ENCODE data around the gene SYTL5. TPM values are rescaled to one million over a fixed set of nuclear protein-coding genes. Genes with fewer than 3 reads are reported as not detected.
A peak's percentile ranks its signal among the peaks of the same experiment; 100 is the strongest.

The SYTL5 gene
- total RNA-seq, 1 experiment from 2014 or later, result 0.05 TPM

DNA sequence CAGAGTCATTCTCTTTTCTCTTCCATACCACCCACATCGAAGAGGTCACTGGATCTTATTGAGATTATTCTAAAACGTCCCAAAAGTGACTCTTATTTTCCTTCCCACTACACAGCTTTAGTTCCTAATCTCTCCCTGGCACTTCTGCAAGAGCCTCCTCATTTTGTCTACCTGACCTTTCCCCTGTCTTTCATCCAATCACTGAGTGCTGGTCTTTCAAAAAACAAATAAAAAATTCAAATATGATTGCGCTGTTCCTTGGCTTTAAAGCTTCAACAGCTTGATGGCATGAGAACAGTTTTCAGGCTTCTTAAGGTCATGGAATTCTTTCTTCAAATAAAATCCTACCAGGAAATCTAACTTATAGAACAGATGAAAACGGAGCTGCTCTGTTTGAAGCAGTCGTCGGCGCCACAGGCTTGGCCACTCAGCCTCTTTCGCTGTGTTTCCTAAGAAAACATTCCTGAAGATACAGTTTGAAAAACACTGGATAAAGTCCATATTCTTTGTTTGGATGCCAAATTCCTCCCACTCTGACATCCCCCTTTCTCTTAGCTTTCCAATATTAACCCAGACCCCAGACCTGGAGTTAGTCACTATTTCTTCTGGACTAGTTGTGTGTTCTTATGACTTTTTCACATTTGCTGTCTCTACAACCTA, 12.5 kb downstream of the SYTL5 start:
- DNase-seq (ENCODE audit: extremely low read depth, low read depth), result no peak

DNA sequence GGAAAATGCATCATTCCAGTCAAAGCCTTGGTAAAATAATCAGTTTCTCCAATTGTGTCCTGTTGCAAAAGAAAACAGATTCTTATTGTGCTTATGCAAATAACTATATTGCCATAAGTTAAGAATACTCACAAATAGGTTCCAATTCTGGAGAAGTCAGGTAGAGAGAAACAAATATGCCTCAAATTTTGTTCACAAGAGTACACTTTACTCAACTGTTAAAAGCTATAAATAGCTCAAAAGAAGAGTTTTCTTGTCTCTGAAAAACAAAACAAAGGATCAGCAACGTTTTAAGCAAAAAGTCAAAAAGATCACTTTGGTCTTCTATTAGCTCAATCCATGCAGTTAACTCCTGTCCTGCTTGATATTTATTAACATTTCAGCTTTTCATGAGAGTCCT, 21.9 kb downstream of the SYTL5 start:
- no peak for DNase-seq (ENCODE audit: extremely low read depth, low read depth)

DNA sequence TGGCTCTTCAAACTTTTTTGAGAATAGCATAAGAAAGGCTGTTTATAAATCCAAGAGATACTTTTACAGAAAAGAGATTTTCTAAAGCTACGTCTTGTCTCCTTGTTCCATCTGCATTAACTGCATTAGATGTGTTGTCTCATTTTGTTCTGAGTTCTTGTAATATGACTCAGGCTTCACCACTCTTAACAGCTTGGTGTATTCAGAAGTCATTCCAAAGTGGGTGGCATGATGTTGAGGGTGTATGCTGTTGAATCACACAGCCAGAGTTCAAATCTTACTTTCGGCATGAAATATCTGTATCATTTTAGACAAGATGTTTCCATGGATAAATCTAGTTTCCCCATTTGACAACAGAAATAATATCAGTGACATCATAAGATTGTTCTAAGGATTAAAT, 30.1 kb downstream of the SYTL5 start:
- no peak for DNase-seq (ENCODE audit: extremely low read depth, low read depth)

DNA sequence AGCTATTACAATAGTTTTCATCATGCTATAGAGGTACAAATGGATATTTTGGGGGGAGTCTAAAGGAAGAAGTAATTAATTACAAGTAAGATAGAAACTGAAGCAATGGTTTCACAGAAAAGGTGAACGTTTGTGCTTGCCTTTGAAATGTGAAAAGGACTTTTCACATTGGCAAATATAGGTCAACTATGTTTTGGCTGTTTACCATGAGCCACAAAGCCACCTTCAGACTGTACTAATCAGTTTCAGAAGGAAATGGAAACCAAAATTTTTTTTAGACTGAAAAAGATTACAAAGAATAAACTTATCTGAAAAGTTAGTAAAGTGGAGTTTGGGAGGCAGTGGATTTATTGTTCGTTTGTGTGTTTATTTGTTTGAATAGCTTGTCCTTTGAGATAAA, 32.1 kb downstream of the SYTL5 start:
- DNase-seq (ENCODE audit: extremely low read depth, low read depth), result no peak

DNA sequence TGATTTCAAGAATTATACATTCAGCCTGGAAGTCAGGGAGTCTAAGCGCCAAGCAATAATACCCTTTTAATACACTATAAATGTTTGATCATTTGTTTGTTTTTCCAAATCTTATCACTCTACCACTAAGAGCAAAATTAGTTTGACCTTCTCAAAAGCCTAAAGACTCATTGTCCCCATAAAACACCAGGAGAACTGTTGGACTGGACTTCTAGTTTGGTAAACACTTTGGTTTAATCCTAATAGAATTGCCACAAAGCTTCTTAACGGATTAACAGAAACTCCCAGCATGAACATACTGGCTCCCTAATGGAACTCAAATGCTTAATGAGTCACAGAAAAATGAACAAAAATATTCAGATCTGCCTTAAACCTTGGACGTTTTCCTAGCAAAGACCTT, 34.9 kb downstream of the SYTL5 start:
- DNase-seq (ENCODE audit: extremely low read depth, low read depth), result no peak

DNA sequence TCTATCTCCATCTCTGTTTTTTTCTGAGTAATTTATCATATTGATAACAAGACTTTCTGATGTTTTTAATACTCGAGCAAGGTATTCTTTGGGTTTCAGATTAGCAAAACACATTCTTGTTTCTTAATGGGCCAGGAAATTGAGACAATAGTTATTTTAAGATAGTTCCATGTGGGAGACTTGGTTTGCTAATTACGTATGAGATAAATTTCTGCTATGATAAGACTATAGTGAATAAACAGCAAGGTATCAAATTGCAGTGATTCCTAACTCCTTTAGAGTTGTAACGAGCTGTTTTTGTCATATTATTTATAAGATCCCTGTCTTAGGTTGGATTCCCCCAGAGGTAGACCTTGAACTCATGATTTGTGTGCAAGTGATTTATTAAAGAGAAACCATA, 38.3 kb downstream of the SYTL5 start:
- no peak for DNase-seq (ENCODE audit: extremely low read depth, low read depth)

DNA sequence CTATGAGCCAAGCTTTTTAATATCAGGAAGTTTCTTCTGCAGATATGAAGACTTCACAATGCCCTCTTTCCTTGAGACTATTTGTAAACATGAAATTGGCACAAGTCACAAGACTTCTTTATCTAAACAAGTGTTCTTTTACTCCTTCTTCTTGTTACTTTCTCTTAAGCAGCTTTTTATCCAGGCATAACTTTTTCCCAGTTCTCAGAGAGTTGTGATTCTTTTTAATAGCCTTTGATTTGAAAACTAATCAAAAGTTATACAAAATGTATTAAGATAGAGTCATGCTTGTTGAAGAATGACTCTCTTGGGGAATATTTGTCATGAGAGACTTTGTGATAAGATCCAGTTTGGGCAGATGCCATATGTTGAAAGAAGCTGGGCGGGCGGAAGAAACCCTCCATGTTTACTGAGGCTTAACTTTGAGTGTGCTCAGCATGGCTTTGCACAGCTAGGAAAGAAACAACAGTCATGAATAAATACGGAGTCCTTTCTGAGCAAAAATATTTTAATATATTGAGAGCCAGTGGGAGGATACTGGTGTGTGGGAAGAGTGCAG, 39.3 kb downstream of the SYTL5 start:
- DNase-seq (ENCODE audit: extremely low read depth, low read depth), result peak; percentile 35

DNA sequence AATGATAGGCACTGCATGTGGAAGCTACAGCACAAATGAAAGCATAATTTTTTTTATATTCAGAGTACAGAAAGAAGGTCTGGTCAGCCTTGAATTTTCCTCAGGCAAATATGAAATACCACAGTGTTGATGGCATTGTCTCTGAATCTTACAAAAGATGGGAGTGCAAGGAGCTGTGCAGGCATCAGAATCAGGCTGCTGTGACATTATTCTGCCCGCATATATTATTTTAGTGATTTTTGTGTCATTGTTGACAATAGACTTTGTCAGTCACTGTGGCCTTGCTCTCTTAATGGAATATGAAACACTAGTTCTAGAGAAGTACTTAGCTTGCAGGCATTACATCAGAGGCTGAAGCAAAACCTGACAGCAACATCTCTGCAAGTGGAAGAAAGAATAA, 42.5 kb downstream of the SYTL5 start:
- no peak for DNase-seq (ENCODE audit: extremely low read depth, low read depth)

DNA sequence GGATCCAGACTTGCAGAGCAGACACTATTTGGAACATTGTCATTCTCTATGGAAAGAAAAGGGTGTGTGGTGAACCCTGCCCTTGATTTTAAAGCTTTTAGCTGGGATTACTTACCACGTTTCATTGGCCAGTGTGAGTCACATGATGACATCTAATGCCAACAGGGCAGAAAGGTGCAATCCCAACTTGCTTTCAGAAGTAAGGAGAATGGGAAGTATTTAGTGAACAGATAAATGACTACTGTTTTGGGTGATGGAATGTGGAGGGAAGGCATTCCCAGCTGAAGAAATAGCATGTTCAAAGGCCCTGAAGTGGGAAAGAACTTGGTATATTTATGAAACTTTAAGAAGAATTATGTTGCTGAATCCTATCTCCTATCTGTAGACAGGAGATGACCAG, 44.5 kb downstream of the SYTL5 start:
- no peak for DNase-seq (ENCODE audit: extremely low read depth, low read depth)

DNA sequence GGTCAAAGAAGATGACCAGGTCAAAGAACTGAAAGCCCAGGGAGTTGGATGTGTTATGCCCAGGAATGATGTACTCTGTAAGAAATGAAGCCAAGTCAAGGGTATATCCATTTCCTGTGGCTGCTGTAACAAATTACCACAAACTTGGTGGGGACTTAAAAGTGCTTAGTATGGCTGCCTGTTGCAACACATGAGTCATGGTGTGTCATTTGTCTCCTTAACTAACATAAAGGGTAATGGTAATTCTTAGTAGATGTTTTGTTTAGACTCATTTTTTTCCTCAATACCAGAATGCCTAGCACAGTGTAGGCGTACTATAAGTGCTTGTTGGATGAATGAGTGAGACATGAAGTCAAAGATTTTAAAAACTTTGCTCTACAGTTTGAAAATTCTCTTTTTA, 45.7 kb downstream of the SYTL5 start:
- DNase-seq (ENCODE audit: extremely low read depth, low read depth), result peak; percentile 26

DNA sequence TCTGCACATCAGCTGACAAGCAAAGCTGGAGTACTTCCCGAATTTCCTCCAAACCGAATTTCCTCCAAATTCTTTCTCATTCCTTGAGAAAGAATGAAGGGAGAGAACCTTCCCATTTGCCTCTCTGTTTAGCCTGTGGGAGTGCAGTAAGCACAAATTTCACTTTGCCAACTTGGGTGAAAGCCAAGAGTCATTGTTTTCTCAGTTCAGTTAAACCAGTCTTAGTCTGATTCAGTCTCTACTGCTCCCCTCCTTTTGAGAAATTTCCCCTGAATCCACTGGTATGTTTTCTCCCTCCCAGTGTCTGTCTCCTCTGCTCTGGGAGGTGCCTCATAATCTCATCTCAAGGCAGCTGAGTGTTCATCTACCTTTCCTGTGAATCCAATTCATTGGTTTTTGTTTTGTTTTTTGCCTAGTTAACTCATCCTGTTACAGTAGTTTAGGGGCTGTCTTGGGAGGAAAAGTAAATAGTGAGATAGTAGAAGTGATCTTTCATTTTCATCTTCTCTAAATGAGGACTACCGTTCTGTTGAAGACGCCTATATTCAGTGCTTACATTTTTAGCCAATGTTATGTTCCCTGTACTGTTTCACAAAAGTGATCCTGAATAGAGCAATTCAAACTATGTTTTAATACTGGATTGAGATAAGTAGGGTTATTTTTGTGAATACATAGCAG, 49.0 kb downstream of the SYTL5 start:
- DNase-seq (ENCODE audit: extremely low read depth, low read depth), result no peak

DNA sequence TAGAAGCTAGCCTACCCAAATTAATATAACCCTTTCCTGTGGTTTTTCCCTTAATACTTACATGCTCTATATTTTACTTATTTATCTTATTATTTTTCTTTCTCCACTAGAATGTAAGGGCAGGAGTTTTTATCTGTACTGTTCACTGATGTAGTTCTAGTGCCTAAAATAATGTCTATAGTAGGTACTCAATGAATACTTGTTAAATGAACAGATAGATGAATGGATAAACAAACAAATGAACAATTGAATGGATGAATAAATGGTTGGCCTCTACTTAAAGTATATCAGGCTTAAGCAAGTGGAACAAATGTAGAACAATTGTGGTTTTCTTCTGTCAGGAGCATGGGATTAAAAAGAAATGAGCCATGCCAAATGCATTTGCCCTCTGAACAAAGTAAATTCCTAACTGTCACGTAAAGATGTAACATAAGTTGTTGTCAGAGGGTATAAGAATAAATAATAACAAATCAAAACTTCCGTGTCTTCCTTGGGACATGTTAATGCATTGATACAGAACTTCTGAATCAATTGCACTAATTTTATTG, 54.1 kb downstream of the SYTL5 start:
- DNase-seq (ENCODE audit: extremely low read depth, low read depth), result no peak

DNA sequence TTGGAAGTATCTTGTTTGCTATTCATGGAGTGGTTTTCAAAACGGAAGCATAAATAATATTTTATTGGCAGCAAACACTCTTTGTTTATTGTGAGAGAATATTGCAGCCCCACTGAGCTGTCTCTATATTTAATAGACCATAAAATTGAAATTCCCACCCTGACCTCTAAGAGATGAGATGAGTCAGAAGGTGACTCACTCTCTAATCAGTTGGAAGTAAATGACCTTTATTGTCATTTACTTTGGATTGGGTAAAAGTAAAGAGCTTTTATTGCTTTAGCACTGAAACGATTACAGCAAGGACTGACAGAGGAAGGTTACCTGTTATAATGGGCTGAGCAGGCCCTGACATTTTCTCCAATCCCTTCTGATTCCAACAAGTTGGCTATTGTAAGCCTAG, 55.0 kb downstream of the SYTL5 start:
- peak; percentile 28 for DNase-seq (ENCODE audit: extremely low read depth, low read depth)

DNA sequence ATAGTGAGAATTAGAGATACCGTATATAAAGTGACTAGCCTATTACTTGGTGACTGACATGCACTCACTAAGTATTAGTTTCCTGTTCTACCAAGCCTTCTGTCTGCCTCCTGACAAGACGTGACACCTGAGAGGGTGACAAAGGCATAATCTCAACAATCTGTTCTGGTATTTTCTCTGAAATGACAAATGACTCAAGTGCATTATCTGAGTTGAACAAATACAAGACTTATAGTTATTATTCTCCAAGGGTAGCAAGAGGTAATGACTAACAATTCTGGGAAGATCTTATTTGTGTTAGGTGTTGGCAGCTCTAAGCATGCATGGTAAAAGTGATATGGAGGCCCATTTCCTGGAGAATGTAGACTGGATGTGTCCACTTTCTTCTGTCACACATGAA, 60.6 kb downstream of the SYTL5 start:
- no peak for DNase-seq (ENCODE audit: extremely low read depth, low read depth)

DNA sequence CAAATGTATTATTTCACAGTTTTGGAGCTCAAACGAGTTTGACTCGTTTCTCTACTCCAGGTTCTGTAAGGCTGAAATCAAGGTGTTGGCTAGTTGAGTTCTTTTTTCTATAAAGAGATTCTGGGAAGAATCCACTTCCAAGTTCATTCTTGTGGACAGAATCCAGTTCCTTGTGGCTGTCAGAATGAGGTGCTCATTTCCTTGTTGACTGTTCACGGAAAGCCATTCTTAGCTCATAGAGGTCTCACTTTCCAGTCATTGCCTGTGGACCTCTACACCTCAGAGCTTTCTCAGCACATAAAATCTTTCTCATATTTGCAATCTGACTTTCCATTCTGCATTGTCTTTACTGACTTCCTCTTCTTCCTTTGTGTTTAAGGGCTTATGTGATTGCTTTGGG, 62.9 kb downstream of the SYTL5 start:
- DNase-seq (ENCODE audit: extremely low read depth, low read depth), result no peak

DNA sequence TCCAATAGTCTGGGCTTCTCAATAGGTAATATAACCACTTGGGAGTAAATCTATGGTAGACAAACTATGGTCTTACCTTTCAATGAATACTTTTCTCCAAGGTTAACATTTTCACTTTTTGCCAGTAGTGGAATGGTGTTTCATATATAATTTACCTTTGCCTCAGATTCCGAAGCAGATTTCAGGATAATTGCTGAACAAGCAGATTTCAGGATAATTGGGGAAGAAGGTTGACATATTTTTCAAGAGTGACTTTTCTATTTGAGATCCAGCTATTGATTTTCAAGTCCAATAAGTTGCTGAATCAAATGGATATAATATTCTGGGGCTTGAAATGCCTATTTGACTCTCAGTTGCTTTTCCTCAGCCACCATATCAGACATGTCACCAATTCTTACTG, 63.6 kb downstream of the SYTL5 start:
- no peak for DNase-seq (ENCODE audit: extremely low read depth, low read depth)

DNA sequence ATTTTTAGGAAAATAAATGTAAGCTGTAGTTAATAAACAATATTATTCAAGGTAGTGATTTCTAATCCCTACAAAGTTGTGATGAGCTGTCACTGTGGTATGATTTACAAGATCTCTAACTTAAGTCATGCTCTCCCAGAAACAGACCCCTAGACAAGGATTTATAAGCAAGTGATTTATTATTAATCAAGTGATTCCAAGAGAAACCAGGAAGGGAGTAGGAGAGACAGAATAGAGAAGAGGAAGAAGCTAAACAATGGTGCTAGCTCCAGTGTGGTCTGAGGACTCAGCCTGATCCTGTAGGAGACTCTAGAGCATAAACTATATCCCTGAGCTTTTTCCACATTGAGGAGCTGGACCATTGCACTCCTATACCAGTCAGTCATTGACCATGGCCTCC, 73.1 kb downstream of the SYTL5 start:
- no peak for DNase-seq (ENCODE audit: extremely low read depth, low read depth)

DNA sequence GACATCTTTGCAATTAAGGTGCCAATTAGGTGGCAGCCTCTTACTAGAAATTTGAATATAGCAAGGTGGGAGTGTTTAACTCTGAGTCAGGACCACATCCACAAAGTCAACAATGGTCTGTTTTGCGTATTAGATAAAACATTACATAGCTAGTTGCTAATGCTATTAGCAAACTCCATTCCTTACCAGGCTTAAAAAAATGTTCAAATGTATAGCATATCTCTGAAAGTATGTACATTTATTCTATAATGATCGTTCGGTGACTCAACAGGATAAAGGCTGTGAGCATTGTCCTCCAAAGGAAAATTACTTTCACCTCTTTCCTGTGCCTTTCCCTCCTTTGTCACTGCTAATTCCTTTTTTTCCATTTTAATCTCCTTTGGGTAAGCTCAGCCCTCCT, 74.5 kb downstream of the SYTL5 start:
- DNase-seq (ENCODE audit: extremely low read depth, low read depth), result no peak

DNA sequence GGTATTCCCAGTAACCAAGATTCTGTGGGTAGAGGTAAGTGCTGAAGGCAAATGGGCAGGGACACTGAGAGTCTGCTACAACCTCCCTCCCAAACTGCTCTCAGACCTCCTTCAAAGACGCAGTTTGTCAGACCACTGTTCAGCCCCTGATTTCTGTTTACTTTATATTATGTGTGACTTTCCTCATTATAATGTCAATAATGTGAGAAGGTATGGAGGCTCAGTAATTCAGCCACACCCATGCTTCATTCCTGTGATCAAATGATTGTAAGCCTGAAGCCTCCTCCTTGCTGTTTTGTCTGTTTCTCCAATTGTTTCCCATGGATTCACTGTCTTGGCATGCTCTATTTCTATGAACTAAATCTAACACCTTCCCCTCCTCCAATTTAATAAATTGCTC, 75.6 kb downstream of the SYTL5 start:
- no peak for DNase-seq (ENCODE audit: extremely low read depth, low read depth)

DNA sequence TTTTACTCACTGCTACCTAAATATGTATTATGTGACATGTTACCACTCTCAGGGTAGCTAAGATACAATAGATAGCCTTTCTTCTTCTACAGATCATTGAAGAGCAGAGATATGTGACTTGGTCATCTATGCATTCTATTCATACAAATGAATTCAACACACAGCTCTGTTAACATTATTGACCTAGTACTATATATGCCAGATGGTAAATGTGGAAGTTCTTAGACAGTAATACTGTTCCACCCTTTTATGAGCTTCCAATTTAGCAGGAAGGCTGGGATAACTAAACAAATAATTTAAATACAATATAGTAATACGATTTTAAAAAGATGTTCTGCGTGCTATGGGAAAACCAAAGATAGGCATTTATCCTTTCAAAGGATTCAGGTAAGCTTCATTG, 76.0 kb downstream of the SYTL5 start:
- no peak for DNase-seq (ENCODE audit: extremely low read depth, low read depth)

DNA sequence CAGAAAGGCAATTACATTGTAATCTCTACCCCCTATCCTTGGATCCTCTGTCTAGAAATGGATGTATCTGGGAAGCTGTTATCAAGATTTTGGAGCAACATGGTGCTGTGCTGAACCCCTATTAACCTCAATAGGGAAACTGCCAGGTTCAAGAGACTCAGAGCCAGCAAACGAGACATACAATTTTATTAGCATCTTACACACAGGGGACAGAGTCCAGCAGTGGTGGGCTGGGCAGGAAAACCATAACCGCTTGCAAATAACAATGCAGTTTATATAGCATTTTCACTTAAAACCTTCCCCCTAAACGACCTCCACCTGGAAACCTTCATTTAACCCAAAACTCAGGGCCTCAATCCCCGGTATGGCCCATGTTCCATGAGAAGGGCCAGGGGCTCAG, 79.5 kb downstream of the SYTL5 start:
- DNase-seq (ENCODE audit: extremely low read depth, low read depth), result no peak

All from NCI-H460 (cell line).